Erythroblast (primary cell): Measurements from ENCODE around the gene RIN3.

ENCODE experiments used
- GATA1 ChIP-seq: IDR thresholded peaks from 2 replicates; pipeline ENCODE4 v1.6.1; 2011; ENCODE audit warnings: low read depth, mild to moderate bottlenecking, control low read depth, low read length, moderate library complexity
- POLR2A ChIP-seq: IDR thresholded peaks from 2 replicates; pipeline ENCODE4 v1.6.1; 2011; ENCODE audit warnings: mild to moderate bottlenecking, low read length

DNA sequence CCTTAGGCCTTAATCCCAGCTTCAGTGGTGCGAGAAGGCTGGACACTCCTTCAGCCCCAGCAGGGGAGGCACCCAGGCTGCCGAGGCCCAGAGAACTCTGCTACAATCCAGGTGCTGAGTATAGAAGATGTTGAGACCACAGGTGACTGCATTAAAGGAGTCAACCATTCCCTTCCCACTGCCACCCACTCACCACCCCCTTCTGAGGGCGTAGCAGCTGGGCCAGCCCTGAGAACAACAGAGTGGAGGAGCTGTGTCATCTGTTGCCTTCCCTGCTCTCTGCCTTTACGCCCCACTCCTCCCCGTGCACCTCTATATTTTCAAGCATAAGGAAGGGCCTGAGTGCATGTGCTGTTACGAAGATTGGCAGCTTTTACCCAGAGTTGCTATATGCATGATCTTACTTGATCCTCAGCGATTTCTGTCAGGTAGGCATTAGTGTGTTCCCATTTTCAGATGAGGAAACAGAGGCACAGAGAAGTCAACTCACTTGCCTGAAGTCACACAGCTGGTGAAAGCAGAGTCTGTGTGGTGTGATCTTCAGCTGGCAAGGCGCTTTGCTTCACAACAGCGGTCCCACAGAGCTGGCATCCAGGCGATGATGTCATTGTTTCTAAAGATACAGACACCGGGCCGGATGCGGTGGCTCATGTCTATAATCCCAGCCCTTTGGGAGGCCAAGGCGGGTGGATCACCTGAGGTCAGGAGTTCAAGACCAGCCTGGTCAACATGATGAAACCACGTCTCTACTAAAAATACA lies 46.7 kb downstream of the RIN3 start:
- no peak for TF ChIP-seq POLR2A
- no peak for TF ChIP-seq GATA1
